Glomerular endothelial cell (primary cell): ENCODE data around the gene TASL. TPM values are rescaled to one million over a fixed set of nuclear protein-coding genes. Genes with fewer than 3 reads are reported as not detected.
"Not testable (repeated sequence)": the region's sequence is repeated elsewhere in the genome, so short reads cannot be mapped to it uniquely, and the experiment has no call there.

Experiments
- DNase-seq: peaks from one replicate; pipeline ENCODE4 v3.0.0-alpha.2; 2011; ENCODE audit warnings: low read depth, low spot score; ENCODE audit errors: extremely low read depth
- total RNA-seq: library from RNA; depleted of rRNA; stranded (reverse); fragments of >200 nt; gene quantifications from 2 replicates; pipeline ENCODE4 v1.2.3, GENCODE V29; 2015

Gene TASL, protein sequence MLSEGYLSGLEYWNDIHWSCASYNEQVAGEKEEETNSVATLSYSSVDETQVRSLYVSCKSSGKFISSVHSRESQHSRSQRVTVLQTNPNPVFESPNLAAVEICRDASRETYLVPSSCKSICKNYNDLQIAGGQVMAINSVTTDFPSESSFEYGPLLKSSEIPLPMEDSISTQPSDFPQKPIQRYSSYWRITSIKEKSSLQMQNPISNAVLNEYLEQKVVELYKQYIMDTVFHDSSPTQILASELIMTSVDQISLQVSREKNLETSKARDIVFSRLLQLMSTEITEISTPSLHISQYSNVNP
- total RNA-seq, result not detected in 2 replicates

DNA sequence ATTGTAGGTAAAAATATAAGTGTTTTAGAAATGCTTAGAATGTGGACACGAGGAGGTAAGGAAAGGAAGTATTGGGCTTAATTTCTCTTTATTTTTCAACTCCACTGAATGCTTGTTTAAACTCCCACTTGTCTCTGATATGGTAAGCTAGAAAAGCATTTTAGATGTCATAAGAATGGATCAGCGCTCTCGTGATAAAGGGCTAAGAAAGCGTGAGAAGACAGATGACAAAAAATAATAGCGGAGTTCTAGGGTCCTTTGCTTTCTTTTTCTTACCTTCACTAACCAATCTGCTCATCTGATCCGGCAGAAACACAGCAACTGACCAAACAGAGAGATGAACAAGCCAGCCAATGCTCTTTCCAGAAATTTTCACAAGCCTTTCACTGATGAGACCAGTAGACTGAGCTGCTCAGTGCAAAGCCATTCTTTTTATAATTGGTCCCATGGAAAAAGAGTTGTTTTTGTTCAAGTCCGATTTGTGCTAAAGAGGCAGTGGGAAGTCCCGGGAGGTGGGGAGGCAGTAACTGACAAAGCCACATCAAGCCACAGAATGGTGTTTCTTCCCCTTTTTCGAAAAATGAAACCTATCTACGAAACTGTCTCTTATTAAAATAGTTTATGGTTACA is at the start of gene TASL:
TASL (minus strand) TSS at position 405 of the 630 bp plus-strand sequence. CDS start 17,411 bp downstream, outside the sequence.
- no peak for DNase-seq

GRCh38 chrX:30626402-30626801 is 48.8 kb upstream of the TASL start:
- no peak for DNase-seq

DNA sequence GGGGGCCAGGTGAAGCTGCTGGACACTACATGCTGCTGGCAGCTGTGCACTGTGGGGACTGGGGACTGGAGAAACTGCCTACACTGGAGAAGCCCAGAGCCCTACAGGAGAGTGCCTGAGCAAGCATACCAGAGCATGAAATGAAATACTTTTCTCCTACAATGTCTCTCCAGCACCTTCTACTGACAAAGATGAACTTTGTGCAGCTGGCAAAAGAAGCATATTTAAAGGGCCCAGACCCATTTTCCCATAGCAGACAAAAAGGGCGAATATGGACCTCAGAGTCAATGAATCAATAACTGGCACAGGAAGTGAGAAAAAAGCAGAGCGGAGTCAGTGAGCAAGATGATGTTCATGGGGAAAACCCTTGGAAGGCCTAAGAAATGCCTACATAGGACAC is 44.8 kb upstream of the TASL start:
- no peak for DNase-seq

GRCh38 chrX:30620980-30621618 is 43.5 kb upstream of the TASL start:
- DNase-seq, result no peak

GRCh38 chrX:30620125-30620524 is 42.6 kb upstream of the TASL start:
- DNase-seq, result no peak

DNA sequence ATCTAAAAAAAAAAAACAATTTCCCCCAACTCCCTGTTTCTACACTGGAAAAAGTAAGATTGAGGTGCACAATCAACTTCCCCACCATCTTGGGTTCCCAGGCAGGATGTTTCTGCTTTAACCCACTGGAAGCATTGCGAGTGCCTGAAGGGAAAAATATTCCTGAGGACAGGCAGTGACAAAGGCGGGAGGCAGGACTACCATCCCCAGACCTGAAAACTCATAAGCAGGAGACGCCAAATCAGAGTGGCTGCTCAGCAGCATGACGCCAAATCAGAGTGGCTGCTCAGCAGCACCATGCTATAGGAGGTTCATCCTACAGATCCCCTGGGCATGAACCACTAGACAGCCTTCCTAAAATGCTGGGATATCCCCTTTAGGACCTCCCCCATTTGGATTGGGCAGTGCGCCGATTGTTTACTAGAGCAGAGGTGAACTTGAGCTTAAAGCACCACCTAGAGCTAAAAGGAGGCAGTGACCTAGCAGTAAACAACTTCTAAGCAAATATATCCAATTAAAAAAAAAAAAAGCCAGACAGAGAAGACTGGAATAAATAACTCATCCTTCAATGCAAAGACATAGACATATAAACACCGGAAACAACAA is 40.7 kb upstream of the TASL start:
- no peak for DNase-seq

GRCh38 chrX:30615229-30615628 is 37.7 kb upstream of the TASL start:
- DNase-seq, result no peak

- DNase-seq, result no peak
Observed at GRCh38 chrX:30613721-30614120, 36.2 kb upstream of the TASL start.

- no peak for DNase-seq
Observed at GRCh38 chrX:30612250-30612655, 34.7 kb upstream of the TASL start.

- no peak for DNase-seq
Observed at GRCh38 chrX:30610026-30610425, 32.5 kb upstream of the TASL start.

GRCh38 chrX:30607155-30607554 is 29.6 kb upstream of the TASL start:
- no peak for DNase-seq

DNA sequence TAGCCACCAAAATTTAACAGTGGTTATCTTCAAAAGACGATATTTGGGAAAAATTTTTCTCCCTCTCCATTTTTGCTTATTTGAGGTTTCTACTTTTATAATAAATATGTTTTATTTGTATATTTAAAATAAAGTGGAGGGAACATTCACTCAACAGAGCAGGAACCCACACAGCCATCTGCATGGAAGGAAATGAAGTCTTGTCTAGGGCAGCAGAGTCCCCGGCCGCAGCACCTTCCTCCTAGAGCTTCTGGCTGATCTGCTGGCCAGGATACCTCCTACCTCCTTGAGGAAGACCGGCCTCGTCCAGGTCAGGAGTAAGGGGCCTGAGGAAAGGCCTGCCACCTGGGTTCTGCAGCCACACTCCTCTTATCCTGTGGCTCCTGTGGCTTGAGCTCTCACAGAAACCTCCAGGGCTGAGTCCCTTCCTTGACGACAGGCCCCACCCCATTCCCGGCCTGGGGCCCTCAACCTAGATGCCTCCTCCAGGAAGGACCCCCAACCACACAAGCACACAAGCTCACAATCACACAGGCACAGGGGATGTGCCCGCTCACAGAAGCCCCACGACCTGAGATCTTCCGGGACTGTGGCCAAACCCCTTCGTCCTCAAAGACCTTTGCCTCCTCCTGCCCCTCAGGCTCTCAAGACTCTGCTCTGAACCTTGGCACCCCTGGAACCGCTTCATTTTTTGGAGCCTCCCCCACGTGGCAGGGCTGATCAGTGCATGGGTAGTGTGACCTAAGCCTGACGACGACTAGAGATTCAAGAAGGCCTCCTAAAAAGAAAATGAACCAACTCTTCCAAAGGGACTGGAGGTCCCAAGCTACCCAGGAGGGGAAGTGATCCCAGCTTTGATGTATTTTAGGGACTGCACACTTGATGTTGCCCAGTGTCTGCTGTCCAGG is 23.0 kb upstream of the TASL start:
- not testable (repeated sequence) for DNase-seq

DNA sequence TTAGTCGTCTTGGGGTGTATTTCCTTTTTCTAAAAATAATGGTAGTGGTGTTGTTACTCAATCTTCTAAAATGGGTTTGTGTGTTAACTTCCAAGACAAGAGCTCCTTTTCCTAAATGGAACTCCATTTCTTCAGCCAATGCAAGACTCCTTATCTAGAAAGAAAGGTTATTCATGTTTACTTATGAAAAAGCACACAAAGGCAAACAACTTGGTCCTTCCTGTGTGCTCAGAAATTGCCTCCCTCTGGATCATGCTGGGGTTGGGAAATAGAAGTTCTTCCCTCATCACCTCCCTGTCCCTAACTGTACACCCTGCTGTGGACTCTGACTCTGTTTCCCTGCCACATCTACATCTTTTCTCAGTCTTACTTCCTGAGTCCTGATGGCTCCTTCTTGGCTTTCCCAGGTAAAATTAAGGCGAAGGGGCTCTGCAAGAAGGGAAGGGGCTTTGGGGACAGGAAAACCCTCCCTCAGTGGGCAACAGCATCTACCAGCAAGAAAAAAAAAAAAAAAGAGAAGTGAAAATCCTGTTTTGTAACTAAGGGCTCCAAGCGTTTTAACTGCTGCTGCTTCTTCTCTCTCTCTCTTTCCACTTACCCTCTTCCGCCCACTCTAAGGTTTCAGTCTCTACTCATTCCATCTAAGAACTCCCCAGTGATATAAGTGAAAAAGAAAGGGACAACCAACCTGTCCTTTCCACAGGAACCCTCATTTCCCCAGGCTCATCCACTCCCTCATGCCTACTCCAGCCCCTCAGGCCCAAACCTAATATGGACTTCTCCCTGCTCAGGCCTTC is 19.8 kb upstream of the TASL start:
- DNase-seq, result no peak

DNA sequence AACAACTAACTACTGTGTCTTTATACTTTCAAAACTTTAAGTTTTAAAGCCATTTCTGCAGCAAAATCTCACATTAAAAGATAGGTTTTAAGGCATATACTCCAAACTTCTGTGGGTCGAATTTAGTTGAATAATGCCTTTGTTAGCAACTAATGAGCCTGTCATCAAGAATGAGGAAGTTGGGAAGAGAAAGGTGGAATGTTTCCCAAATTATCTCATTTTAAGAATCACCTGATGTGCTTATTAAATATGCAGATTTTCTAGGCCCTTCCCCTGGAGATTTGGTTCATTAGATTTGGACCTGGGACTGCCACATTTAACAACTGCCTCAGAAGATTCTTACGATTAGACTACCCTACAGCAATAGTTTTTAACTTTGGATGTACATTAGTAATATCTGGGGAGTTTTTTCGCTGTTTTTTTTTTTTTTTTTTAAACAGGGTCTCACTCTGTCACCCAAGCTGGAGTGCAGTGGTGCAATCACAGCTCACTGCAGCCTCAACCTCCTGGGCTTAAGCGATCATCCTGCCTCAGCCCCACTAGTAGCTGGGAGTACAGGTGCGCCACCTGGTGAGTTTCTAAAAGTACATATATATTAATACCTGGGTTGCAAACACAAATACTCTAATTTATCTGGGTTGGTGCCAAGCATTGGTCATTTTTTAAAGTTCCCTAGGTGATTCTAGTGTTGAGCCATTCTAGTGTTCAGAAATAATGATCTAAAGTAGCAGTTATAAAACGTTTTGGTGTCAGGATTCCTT is 16.1 kb upstream of the TASL start:
- DNase-seq, result no peak

DNA sequence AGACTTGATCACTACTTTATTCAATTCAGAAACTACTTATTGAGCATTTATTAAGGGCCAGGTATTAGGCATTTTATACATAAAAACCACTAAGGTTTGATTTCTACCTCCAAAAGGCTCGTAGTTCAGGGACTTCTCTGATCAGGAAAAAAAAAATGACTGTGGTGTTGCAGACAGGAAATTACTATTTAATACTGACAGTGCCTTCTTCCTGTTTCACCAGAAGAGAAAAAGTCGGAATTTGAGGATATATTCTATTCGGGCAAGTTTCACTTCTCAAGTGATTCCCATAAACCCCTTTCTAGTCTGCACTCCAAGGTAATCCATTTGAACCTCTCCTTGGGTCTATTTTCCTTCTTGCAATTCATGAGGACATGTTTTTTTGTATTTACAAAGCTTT is 15.3 kb upstream of the TASL start:
- no peak for DNase-seq

GRCh38 chrX:30590368-30590767 is 12.8 kb upstream of the TASL start:
- no peak for DNase-seq

DNA sequence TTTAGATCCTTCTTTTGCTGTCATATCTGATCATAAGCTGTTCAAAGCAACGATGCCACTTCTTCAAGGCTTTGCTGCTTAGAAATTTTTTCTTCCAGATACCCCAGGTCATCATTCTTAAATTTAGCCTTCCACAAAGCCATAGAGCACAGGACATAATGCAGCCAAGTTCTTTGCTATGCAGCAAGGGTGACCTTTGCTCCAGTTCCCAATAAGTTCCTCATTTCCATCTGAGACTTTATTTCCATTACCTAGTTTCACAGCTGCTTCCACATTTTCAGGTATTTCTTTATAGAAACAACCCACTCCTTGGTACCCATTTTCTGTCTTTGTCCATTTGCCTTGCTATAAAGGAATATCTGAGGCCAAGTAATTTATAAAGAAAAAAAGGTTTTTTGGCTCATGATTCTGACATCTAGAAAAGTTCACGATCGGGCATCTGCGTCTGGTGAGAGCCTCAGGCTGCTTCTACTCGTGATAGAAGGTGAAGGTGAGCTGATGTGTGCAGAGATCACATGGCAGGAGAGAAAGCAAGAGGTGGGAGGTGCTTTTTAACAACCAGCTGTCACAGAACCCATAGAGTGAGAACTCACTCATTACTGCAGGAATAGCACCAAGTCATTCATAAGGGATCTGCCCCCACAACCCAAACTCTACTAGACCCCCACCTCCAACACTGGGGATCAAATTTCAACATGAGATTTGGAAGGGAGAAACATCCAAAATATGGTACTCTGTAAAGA is 11.8 kb upstream of the TASL start:
- no peak for DNase-seq

GRCh38 chrX:30586516-30586915 is 8.9 kb upstream of the TASL start:
- no peak for DNase-seq
